Caco-2 (cell line): ENCODE measurements around the gene CROCC. TPM values are rescaled to one million over a fixed set of nuclear protein-coding genes. Genes with fewer than 3 reads are reported as not detected.
"Not testable (repeated sequence)": the region's sequence is repeated elsewhere in the genome, so short reads cannot be mapped to it uniquely, and the experiment has no call there.

Experiments used
- BruUV-seq: library from RNA; stranded (reverse); fragments of 400-500 nt; replicated peaks from 2 replicates; lab custom pipeline; 2021; lab: Mats Ljungman, UMichigan
- CTCF ChIA-PET: fragments of 300-600 bp; sonication (Branson Sonifier 250); formaldehyde crosslinking; loops from one replicate; lab custom pipeline; 2022; ENCODE audit warnings: antibody characterized with exemption; lab: Charles Lee
- POLR2A ChIA-PET: fragments of 300-600 bp; sonication (Branson Sonifier 250); formaldehyde crosslinking; loops from one replicate; lab custom pipeline; 2022; ENCODE audit warnings: antibody characterized with exemption; lab: Charles Lee
- DNase-seq, 2 experiments: peaks; one replicate each; pipeline versions ENCODE4 v3.0.0 to v3.0.0-alpha.2; 2020 to 2022
- H3K27me3 ChIP-seq: replicated peaks from 2 replicates; pipeline ENCODE4 v1.6.0; 2011; ENCODE audit warnings: low read length; ENCODE audit not compliant: control insufficient read depth, insufficient read depth
- H3K36me3 ChIP-seq: 2 replicates; pipeline ENCODE4 v1.5.1; 2011; ENCODE audit warnings: low read length; ENCODE audit not compliant: control insufficient read depth, insufficient read depth
- H3K4me1 ChIP-seq: fragments of 250-450 bp; sonication (Bioruptor Pico); 2 replicates; pipeline ENCODE4 v1.5.1; 2020; ENCODE audit warnings: mild to moderate bottlenecking
- H3K4me3 ChIP-seq: 2 replicates; pipeline ENCODE4 v1.5.1; 2011; ENCODE audit warnings: low read depth, mild to moderate bottlenecking, control low read depth, low read length
- H3K9me3 ChIP-seq: fragments of 250-450 bp; sonication (Bioruptor Pico); 2 replicates; pipeline ENCODE4 v1.5.1; 2020; ENCODE audit warnings: mild to moderate bottlenecking, moderate library complexity
- H3K27ac Mint-ChIP-seq: one replicate; pipeline ENCODE4 v1.8.0; 2022; ENCODE audit warnings: mixed read lengths; ENCODE audit not compliant: unreplicated experiment
- H3K27me3 Mint-ChIP-seq: one replicate; pipeline ENCODE4 v1.8.0; 2022; ENCODE audit warnings: mixed read lengths; ENCODE audit not compliant: insufficient read depth, unreplicated experiment
- H3K36me3 Mint-ChIP-seq: one replicate; pipeline ENCODE4 v1.8.0; 2022; ENCODE audit warnings: mild to moderate bottlenecking, mixed read lengths; ENCODE audit not compliant: insufficient read depth, unreplicated experiment
- H3K4me1 Mint-ChIP-seq: one replicate; pipeline ENCODE4 v1.8.0; 2022; ENCODE audit warnings: low read depth, mixed read lengths; ENCODE audit not compliant: unreplicated experiment
- H3K4me3 Mint-ChIP-seq: one replicate; pipeline ENCODE4 v1.8.0; 2022; ENCODE audit warnings: mild to moderate bottlenecking, moderate library complexity, mixed read lengths; ENCODE audit not compliant: unreplicated experiment
- H3K9me3 Mint-ChIP-seq: one replicate; pipeline ENCODE4 v1.8.0; 2022; ENCODE audit warnings: mixed read lengths; ENCODE audit not compliant: unreplicated experiment
- CTCF ChIP-seq, 2 experiments: fragments of 200-600 bp in 1 of 2; IDR thresholded peaks; 1 replicate in 1 of 2; 2 replicates in 1 of 2; pipeline versions ENCODE4 v1.5.1 to v1.8.0; 2011 to 2022; ENCODE audit warnings: antibody characterized with exemption in 1 of 2, control low read depth in 1 of 2, inconsistent platforms in 1 of 2, low read depth in 1 of 2, low read length in 1 of 2, mild to moderate bottlenecking in 1 of 2, moderate library complexity in 1 of 2; ENCODE audit not compliant: insufficient read depth in 1 of 2, severe bottlenecking in 1 of 2, unreplicated experiment in 1 of 2
- intact Hi-C: fragments of 100-400 bp; cut with micrococcal nuclease; formaldehyde crosslinking; loops from one replicate; pipeline ENCODE4 v1.10.0; 2022; ENCODE audit not compliant: unreplicated experiment
- total RNA-seq: library from RNA; stranded (reverse); gene quantifications from 2 replicates; pipeline ENCODE4 v1.2.3, GENCODE V29; 2022

CROCC gene
- total RNA-seq, 1 experiment from 2014 or later = 7.6 TPM

GRCh38 chr1:16927256-16927655 is 5.5 kb downstream of the CROCC start:
- Histone ChIP-seq H3K9me3 (no peaks in the 10 kb centered on the region), H3K27me3 (no peaks in the 10 kb centered on the region), H3K4me1 (no peaks in the 10 kb centered on the region), H3K36me3 (no peaks in the 10 kb centered on the region), H3K4me3 (no peak overlapping the region)
- no peak for DNase-seq
- ChIA-PET POLR2A (no interaction called here), CTCF (no interaction called here)
- BruUV-seq = no TSS peak
- Mint-ChIP-seq H3K36me3 (no peaks in the 10 kb centered on the region), H3K4me3 (no peak overlapping the region), H3K27me3 (no peaks in the 10 kb centered on the region), H3K27ac (no peak overlapping the region), H3K9me3 (no peaks in the 10 kb centered on the region), H3K4me1 (no peaks in the 10 kb centered on the region)
- intact Hi-C loops = no loop called here
- TF ChIP-seq CTCF (IDR thresholded peaks at IDR 0.05; ENCODE audit: insufficient read depth in 1 of 2, low read depth in 1 of 2, low read length in 1 of 2, severe bottlenecking in 1 of 2, unreplicated experiment in 1 of 2) = no peak

- CTCF ChIA-PET = no interaction called here
- no peaks in the 10 kb centered on the region for H3K4me1 ChIP-seq
- Mint-ChIP-seq H3K36me3 (no peaks in the 10 kb centered on the region), H3K27me3 (no peaks in the 10 kb centered on the region), H3K4me3 (no peak overlapping the region), H3K27ac (no peak overlapping the region), H3K4me1 (no peaks in the 10 kb centered on the region), H3K9me3 (no peaks in the 10 kb centered on the region)
- DNase-seq = no peak
- H3K9me3 ChIP-seq = no peaks in the 10 kb centered on the region
- no peak overlapping the region for H3K4me3 ChIP-seq
- no peak for TF ChIP-seq CTCF (IDR thresholded peaks at IDR 0.05; ENCODE audit: insufficient read depth in 1 of 2, low read depth in 1 of 2, low read length in 1 of 2, severe bottlenecking in 1 of 2, unreplicated experiment in 1 of 2)
- no TSS peak for BruUV-seq
- H3K27me3 ChIP-seq = no peaks in the 10 kb centered on the region
- intact Hi-C loops = no loop called here
- no peaks in the 10 kb centered on the region for H3K36me3 ChIP-seq
- POLR2A ChIA-PET = no interaction called here
These were observed 6.2 kb downstream of the CROCC start for GRCh38 chr1:16927711-16928485.

GRCh38 chr1:16929146-16930041 is 7.7 kb downstream of the CROCC start:
- H3K36me3 Mint-ChIP-seq, POLR2A ChIA-PET, H3K27ac Mint-ChIP-seq, H3K9me3 Mint-ChIP-seq, CTCF ChIA-PET, H3K4me1 ChIP-seq, intact Hi-C loops, H3K9me3 ChIP-seq, H3K36me3 ChIP-seq, H3K4me3 Mint-ChIP-seq, H3K27me3 ChIP-seq, H3K27me3 Mint-ChIP-seq, H3K4me1 Mint-ChIP-seq, H3K4me3 ChIP-seq, BruUV-seq, DNase-seq: not testable (repeated sequence)

GRCh38 chr1:16931206-16931934 is 9.6 kb downstream of the CROCC start:
- intact Hi-C loops, H3K36me3 ChIP-seq: not testable (repeated sequence)
- CTCF ChIA-PET = interaction anchor here (0.7 kb wide), 1 partner anchor 622 kb away, joined by 4 read pairs; no protein-coding TSS in a partner anchor

GRCh38 chr1:16933945-16934344 is 12.2 kb downstream of the CROCC start:
- H3K27ac Mint-ChIP-seq, H3K9me3 ChIP-seq, intact Hi-C loops, BruUV-seq, DNase-seq, H3K27me3 ChIP-seq, H3K36me3 Mint-ChIP-seq, H3K36me3 ChIP-seq, CTCF ChIA-PET, H3K9me3 Mint-ChIP-seq, H3K4me1 ChIP-seq, H3K4me1 Mint-ChIP-seq, H3K4me3 Mint-ChIP-seq, H3K4me3 ChIP-seq, H3K27me3 Mint-ChIP-seq: not testable (repeated sequence)
- POLR2A ChIA-PET = interaction anchor here (0.7 kb wide), 1 partner anchor 9 kb away, joined by 3 read pairs; no protein-coding TSS in a partner anchor

More at GRCh38 chr1:16931206-16931934, 9.6 kb downstream of the CROCC start:
- H3K27me3 ChIP-seq, H3K27ac Mint-ChIP-seq, H3K4me3 Mint-ChIP-seq, H3K4me1 ChIP-seq, H3K27me3 Mint-ChIP-seq, DNase-seq, H3K36me3 Mint-ChIP-seq, H3K9me3 Mint-ChIP-seq, H3K4me1 Mint-ChIP-seq, H3K9me3 ChIP-seq, BruUV-seq, POLR2A ChIA-PET, H3K4me3 ChIP-seq: not testable (repeated sequence)
